NCI-H2196 (cell line): ENCODE data around the gene CACNA1H.
A peak's percentile ranks its signal among the peaks of the same experiment; 100 is the strongest.

Source experiments
- DNase-seq: peaks from one replicate; lab custom pipeline; 2025; ENCODE audit not compliant: unreplicated experiment; lab: John Stamatoyannopoulos, UW

Gene CACNA1H

DNA sequence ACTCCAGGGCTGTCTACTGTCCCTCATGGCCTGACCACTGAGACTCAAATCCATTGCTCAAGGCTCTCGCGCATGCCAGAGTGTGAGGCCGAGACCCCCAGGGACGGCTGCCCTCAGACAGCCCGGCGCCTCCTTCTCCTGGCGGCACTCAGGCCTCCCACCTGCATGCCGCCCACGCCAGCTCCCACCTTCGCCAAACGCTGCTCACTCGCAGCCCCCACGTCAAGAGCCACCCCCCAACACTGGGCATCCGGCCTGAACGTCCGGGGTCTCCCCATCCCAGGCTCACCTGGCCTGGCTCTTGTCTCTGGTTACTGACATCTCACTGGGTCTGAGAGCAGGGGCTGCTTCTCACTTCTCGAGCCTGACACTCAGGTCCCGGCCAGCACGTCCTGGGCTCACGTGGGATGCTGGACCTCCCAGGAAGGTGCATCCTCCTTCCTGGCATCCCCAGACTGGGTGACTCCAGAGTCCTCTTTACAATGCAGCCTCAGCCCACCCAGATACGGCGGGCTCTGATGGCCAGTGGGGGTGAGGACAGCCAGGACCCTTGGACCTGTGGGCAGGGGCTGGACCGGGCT, 12.2 kb upstream of the CACNA1H start:
- no peak for DNase-seq

DNA sequence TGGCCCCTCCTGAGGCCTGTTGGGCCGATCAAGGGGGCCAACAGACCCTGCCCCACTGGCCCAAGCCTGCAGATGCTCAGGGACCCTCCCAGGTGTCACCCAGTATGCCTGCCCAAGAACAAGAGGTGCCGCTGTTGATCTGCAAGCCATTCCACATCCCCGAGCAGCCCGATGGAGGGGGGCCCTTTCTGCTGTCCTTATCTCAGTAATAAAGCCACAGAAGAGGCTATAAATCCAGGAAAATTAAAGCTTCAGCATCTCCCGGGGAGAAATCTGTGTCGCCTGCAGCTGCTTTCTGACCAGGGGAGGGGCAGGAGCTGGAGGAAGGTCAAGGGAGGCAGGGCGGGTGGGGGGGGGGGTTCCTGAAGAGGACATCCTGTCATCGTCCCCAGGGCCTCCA, 11.7 kb upstream of the CACNA1H start:
- DNase-seq: no peak

GRCh38 chr16:1141716-1142115, 11.2 kb upstream of the CACNA1H start:
- no peak for DNase-seq

GRCh38 chr16:1142911-1143310, 10.0 kb upstream of the CACNA1H start:
- no peak for DNase-seq

GRCh38 chr16:1143761-1144450, 9.0 kb upstream of the CACNA1H start:
- no peak for DNase-seq

DNA sequence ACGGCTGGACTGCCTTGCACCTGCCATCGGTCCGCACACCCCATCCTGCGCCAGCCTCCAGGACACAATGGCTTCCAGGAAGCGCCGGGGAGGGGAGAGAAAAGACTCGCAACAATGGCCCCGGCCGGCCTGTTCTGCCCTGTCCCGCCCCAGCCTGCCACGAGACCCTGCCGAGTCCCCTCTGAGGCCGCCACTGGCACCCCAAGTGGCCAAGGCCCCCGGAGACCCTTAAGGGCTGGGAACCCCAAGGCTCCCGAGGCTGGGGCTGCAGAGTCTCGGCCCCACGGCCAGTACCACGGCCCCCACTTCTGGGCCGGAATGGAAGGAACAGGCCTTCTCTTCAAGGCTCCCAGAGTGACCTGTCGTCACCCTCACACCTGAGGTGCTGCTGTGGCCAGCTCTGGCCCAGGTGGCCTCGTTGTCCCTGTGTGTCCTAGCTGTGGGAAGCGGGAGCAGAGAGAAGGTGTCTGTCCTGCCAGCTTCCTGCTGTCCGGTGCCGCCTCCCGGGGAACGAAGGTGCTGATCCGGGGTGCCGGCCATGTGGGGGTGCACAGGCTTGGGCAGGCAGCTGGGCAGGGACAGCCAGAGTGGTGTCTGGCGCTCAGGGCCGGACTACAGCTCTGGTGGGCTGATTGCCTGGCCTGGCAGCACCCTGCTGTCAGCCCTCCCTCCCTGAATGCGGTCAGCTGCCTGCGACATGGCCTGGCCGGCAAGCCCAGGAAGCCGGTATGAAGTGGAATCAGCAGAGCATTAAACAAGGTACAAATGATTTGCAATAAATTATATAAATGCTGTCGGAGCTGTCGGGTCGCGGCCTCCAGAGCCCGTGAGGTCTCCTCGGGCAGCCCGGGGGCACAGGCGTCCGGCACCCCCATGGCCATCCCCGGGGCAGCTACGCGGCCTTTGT, 8.2 kb upstream of the CACNA1H start:
- DNase-seq: no peak

GRCh38 chr16:1145383-1146100, 7.4 kb upstream of the CACNA1H start:
- DNase-seq: peak; percentile 14

DNA sequence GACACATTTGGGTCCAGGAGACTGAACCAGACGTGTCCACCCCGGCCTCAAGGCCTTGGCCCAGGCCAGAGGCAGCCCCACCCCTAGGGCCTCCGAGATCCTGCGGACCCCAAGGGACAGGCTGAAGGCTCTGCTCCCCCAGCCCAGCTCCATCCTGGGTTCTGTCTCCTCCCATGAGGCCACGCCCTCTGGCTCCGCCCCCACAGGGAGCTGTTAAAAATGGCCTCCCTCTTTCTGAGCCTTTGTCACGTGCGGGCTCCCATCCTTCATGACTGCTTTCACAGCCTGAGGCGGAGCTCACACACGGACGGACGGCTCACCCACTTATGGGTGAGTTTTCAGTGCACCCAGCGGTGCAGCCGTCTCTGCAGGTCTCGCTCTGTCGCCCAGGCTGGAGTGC, 6.5 kb upstream of the CACNA1H start:
- DNase-seq: peak; percentile 38

DNA sequence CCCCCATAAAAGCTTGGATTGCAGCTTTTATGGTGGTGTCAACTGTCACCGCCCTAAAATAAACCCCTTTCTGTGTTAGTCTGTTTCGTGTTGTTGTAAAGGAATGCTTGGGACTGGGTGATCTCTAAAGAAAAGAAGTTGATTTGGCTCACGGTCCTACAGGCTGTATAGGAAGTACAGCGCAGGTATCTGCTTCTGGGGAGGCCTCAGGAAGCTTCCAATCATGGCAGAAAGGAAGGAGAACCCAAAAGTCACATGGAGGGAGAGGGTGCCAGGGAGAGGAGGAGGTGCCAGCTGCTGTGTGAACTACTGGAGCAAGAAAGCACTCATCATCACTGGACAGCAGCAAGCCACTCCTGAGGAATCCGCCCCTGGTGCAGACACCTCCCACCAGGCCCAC, 5.9 kb upstream of the CACNA1H start:
- no peak for DNase-seq

DNA sequence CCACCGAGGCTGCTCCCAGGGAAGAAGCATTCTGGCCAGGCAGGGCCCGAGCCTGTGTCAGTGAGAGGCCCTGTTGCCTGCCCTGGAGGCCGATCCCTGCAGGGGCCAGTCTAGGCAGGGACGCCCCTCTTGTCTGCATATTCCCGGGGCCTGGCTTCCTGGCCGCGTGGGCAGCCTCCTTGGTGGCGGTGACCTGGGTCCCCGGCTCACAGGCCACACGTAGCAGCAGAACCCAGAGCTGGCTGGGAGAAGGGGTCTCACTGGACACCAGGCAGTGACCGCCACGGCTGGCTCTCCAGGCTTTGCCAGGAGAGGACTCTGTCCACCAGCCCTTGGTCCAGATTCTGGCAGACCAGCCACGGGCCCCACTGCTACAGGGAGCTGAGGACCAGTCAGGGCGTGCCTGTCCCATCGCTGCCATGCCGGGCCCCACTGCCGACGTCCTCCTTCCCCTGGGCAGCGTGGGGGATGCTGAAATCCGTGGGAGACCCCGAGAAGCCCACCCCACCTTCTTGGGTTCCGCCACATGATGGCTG, 3.7 kb upstream of the CACNA1H start:
- no peak for DNase-seq

- DNase-seq: no peak
These were observed 2.4 kb upstream of the CACNA1H start for GRCh38 chr16:1150511-1150982.

DNA sequence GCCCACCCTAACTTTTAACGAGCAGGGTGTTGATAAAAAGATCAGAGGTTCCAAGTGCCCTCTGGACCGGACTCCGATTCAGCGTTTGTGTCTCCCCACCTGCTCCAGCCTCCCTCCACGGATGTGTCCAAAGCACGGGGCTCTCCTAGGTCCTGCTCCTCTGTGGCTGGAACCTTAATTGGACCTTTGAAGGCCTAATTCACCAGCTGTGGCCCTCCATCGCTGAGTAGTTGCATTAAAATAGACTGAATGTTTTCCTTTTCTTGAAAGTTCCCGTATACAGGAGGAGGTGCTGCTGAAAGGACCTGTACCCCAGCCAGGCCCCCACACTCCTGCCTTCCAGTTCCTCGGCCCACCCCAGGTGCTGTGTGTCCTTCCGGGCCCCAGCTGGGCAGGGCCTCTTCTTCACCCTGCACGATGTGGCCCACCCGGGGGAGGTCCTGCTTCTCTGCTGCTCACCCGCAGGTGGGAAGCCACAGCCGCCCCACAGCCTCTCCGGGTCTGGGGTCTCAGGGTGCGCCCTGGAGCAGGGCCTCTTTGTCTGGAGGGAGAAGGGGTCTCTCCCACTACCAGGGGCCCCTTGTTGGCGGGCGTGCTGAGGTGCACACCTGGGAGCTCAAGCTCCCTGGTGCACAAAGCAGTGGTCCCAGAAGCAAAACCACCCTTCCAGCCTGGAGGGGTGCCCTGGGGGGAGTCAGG, 1.3 kb upstream of the CACNA1H start:
- no peak for DNase-seq

GRCh38 chr16:1152123-1152638, 725 bp upstream of the CACNA1H start:
- DNase-seq: no peak

DNA sequence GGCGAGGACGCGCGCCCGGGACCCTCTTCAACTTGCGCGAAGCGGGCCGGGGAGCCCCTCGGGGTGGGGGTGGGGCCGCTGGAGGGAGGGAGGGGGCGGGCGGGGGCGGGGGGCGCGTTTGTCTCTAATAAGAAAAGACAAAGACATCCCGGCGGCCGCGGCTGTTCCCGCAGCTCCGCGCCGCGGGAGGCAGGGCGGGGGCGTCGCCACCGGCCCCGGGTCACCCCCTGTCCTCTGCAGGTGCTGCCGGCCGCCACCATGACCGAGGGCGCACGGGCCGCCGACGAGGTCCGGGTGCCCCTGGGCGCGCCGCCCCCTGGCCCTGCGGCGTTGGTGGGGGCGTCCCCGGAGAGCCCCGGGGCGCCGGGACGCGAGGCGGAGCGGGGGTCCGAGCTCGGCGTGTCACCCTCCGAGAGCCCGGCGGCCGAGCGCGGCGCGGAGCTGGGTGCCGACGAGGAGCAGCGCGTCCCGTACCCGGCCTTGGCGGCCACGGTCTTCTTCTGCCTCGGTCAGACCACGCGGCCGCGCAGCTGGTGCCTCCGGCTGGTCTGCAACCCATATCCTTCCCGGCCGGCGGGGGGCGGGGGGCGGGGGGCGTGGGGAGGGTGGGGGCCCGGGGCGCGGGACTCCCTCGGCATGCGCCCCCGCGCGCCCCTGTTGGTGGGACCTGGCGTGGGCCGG, 714 bp downstream of the CACNA1H start:
- no peak for DNase-seq

- no peak for DNase-seq
These were observed 1.5 kb downstream of the CACNA1H start for GRCh38 chr16:1154291-1154886.

DNA sequence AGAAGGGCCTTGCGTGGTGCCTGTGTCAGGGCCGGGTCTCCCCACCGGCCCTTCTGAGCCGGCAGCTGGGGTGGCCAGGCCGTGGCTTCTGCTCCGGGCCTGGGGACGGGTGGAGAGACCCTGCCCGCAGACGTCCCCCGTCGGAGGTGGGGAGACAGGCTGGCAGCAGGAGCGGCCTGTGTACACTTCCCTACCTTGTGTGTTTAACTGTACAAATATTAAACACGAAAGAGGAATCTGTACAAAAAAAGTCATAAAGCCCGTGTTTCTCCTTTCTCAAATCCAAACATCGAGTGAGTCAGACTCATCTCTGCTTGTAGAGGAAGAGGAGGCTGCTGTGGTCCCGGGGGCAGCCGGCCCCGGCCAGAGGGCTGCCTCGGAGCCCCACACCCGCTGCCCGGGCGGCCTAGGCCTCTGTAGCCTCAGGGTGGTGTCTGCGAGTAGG, 2.0 kb downstream of the CACNA1H start:
- DNase-seq: no peak

DNA sequence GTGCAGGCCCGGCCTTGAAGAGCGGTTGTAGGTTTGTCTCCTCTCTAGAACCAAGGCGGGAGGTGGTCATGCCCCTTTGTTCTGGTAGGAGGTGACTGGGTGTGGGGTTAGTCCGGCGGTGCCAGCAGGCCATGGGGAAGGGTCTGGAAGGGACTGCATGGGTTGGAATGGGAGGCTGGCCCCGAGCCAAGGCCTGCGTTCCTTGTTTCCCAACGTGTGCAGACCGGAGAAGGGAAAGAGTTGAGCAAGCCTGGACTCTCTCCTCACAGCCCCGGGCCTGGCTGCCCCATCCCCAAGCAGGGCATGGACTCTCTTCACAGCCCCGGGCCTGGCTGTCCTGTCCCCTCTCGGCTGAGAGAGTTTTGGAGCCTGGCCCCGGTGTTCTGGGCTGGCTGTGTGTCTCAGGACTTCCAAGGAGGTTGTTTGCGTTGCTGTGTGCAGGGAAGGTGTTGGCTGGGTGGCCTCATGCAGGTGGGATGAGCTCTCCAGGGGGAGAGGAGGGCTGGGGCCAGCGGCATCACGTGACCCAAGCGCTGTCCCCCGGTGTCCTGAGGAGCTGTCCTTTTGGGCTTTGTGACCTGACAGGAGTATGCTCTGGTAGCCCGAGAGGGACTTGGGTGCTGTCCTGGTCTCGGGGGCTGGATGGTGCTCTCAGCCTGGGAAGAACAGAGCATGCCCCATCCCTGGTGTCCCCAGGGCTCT, 2.6 kb downstream of the CACNA1H start:
- no peak for DNase-seq
